Frontal cortex (tissue), 4 donors: ENCODE results near the gene CCDC201. TPM values are rescaled to one million over a fixed set of nuclear protein-coding genes. Genes with fewer than 3 reads are reported as not detected.
"Not testable (repeated sequence)": the region's sequence is repeated elsewhere in the genome, so short reads cannot be mapped to it uniquely, and the experiment has no call there.

Experiments used
- DNase-seq, 2 donors: peaks; one replicate each; pipeline ENCODE4 v3.0.0; 2012; ENCODE audit warnings: low spot score in 2 of 2
- FAIRE-seq: peaks from 2 replicates; lab custom pipeline; 2012; peaks lifted over from hg19 to GRCh38; lab: Jason Lieb, UNC
- total RNA-seq: library from RNA; depleted of rRNA; stranded (reverse); fragments of >200 nt; gene quantifications from one replicate; pipeline ENCODE4 v1.2.3, GENCODE V29; 2014
- donor health status: control.
- donor health status: control.
- donor health status: control.

Gene CCDC201
- total RNA-seq, 1 donor from 2014 or later: not detected

GRCh38 chr7:45878457-45879144 is 5.7 kb upstream of the CCDC201 start:
- DNase-seq (no peak), FAIRE-seq (no peak)

GRCh38 chr7:45876519-45876918 is 3.6 kb upstream of the CCDC201 start:
- FAIRE-seq (no peak), DNase-seq (no peak)

GRCh38 chr7:45874408-45875131 is 1.7 kb upstream of the CCDC201 start:
- DNase-seq: no peak

GRCh38 chr7:45873355-45873754 is 473 bp upstream of the CCDC201 start:
- FAIRE-seq (no peak), DNase-seq (no peak)

More at GRCh38 chr7:45874408-45875131, 1.7 kb upstream of the CCDC201 start:
- FAIRE-seq: no peak

GRCh38 chr7:45872116-45873034 is 507 bp downstream of the CCDC201 start:
- FAIRE-seq: no peak

GRCh38 chr7:45869426-45869825 is 3.5 kb downstream of the CCDC201 start:
- FAIRE-seq: no peak
- DNase-seq: no peak

More at GRCh38 chr7:45872116-45873034, 507 bp downstream of the CCDC201 start:
- no peak for DNase-seq

GRCh38 chr7:45867471-45867870 is 5.4 kb downstream of the CCDC201 start:
- DNase-seq (no peak), FAIRE-seq (no peak)

GRCh38 chr7:45865594-45866410 is 7.1 kb downstream of the CCDC201 start:
- FAIRE-seq (no peak), DNase-seq (no peak)

- no peak for FAIRE-seq
- no peak for DNase-seq
Observed at GRCh38 chr7:45863715-45864114, 9.2 kb downstream of the CCDC201 start.

GRCh38 chr7:45856888-45857287 is 16.0 kb downstream of the CCDC201 start:
- FAIRE-seq, DNase-seq: not testable (repeated sequence)

- FAIRE-seq, DNase-seq: not testable (repeated sequence)
Observed at GRCh38 chr7:45855680-45856079, 17.2 kb downstream of the CCDC201 start.

- not testable (repeated sequence) for FAIRE-seq, DNase-seq
Observed at GRCh38 chr7:45853491-45853890, 19.4 kb downstream of the CCDC201 start.

GRCh38 chr7:45852984-45853383 is 19.9 kb downstream of the CCDC201 start:
- not testable (repeated sequence) for FAIRE-seq, DNase-seq

GRCh38 chr7:45848734-45849133 is 24.1 kb downstream of the CCDC201 start:
- not testable (repeated sequence) for DNase-seq, FAIRE-seq

GRCh38 chr7:45846536-45846935 is 26.3 kb downstream of the CCDC201 start:
- DNase-seq, FAIRE-seq: not testable (repeated sequence)

GRCh38 chr7:45841926-45842717 is 30.8 kb downstream of the CCDC201 start:
- not testable (repeated sequence) for DNase-seq, FAIRE-seq

GRCh38 chr7:45838852-45839251 is 34.0 kb downstream of the CCDC201 start:
- FAIRE-seq: not testable (repeated sequence)

GRCh38 chr7:45832433-45833177 is 40.3 kb downstream of the CCDC201 start:
- not testable (repeated sequence) for FAIRE-seq, DNase-seq

More at GRCh38 chr7:45838852-45839251, 34.0 kb downstream of the CCDC201 start:
- not testable (repeated sequence) for DNase-seq
